Myocyte (in vitro differentiated cells): ENCODE data around the gene ZNF594. TPM values are rescaled to one million over a fixed set of nuclear protein-coding genes. Genes with fewer than 3 reads are reported as not detected.
"Not testable (repeated sequence)": the region's sequence is repeated elsewhere in the genome, so short reads cannot be mapped to it uniquely, and the experiment has no call there.

Experiments used
- DNase-seq: peaks from one replicate; pipeline ENCODE4 v3.0.0-alpha.2; 2012; ENCODE audit warnings: low read depth
- total RNA-seq: library from RNA; depleted of rRNA; stranded (reverse); fragments of >200 nt; gene quantifications from 2 replicates; pipeline ENCODE4 v1.2.3, GENCODE V29; 2014

ZNF594 gene
- total RNA-seq, 1 donor from 2014 or later = 5.9 TPM

GRCh38 chr17:5203178-5203907 lies 11.7 kb upstream of the ZNF594 start:
- no peak for DNase-seq

DNA sequence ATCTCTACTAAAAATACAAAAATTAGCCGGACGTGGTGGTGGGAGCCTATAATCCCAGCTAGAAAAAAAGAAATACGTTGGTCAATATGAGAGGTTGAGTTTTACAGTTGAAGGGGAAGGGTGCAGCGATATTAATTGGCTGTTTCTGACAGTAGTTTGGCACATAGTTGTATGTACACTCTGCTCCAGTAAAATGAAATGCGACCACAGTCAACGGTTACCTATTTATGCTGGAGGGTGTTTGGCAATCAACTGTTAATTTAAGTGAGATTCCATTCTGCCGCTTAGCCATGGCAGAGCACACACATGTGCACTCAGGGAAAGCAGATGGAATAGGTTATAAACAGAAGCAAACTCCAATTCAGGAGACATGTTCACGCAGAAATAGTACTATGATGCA lies 9.3 kb upstream of the ZNF594 start:
- no peak for DNase-seq

DNA sequence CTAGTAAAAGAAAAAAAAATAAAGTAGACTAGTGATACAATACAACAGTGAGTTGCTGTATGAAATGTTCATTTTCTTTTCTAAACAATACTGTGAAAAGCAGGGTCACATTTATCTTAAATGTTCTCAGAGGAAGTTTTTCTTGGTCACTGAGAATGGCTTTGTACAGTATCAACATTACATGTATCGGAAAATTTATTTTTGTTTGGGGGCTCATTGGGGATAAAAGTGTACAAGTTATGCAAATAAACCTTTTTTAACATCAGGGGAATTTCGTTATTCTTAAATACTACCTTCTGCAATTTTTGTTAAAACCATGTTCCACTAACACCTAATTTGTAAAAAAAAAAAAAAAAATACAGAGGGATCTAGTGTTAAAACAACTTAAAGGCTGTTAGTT lies 8.7 kb upstream of the ZNF594 start:
- no peak for DNase-seq

DNA sequence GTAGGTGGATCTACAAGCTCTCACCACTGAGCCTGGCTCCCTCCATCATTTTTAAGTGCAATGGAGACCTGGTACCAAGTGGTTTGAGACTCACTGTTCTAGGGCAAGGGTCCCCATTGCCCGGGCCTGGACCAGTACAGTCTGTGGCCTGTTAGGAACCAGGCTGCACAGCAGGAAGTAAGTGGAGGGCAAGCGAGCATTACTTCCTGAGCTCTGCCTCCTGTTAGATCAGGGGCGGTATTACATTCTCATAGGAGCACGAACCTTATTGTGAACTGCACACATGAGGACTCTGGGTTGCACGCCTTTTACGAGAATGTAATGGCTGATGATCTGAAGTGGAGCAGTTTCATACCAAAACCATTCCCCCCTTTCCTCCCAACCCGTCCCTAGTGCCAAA lies 6.8 kb upstream of the ZNF594 start:
- no peak for DNase-seq

GRCh38 chr17:5194346-5194745 lies 2.7 kb upstream of the ZNF594 start:
- no peak for DNase-seq

GRCh38 chr17:5184288-5184687 lies 7.4 kb downstream of the ZNF594 start:
- DNase-seq = no peak

DNA sequence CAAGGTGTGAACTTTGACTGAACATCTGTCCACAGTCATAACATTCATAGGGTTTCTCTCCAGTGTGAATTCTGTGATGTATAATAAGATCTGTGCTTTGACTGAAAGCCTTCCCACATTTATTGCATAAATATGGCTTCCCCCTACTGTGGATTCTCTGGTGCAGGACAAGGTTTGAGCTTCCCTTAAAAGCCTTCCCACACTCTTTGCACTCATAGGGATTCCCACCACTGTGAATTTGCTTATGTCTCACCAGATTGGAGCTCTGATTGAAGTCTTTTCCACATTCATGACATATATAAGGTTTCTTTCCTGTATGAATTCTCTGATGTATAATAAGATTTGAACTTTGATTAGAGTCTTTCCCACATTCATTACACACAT lies 8.3 kb downstream of the ZNF594 start:
- no peak for DNase-seq

- DNase-seq = no peak
These were observed 8.9 kb downstream of the ZNF594 start for GRCh38 chr17:5182597-5183409.

DNA sequence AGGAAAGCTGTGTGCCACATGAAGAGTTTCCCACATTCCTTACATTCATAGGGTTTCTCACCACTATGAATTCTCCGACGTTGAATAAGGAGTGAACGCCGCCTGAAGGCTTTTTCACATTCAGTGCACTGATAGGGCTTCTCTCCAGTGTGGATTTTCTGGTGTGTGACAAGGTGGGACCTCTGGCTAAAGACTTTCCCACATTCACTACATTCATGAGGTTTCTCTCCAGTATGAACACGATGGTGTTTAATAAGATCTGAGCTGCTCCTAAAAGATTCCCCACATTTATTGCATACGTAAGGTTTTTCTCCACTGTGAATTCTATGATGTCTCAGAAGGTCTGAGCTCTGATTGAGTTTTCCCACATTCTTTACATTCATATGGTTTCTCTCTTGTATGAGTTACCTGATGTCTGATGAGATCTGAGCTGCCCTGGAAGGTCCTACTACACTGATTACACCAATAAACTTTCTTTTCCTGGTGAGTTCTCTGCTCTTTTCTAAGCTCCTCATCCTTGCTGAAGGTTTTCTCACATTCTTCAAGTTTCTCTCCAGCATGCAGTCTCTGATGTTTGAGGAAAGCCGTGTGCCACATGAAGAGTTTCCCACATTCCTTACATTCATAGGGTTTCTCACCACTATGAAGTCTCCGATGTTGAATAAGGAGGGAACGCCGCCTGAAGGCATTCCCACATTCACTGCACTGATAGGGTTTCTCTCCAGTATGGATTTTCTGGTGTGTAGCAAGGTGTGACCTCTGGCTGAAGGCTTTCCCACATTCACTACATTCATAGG lies 10.0 kb downstream of the ZNF594 start:
- no peak for DNase-seq

GRCh38 chr17:5179003-5179402 lies 12.7 kb downstream of the ZNF594 start:
- no peak for DNase-seq

DNA sequence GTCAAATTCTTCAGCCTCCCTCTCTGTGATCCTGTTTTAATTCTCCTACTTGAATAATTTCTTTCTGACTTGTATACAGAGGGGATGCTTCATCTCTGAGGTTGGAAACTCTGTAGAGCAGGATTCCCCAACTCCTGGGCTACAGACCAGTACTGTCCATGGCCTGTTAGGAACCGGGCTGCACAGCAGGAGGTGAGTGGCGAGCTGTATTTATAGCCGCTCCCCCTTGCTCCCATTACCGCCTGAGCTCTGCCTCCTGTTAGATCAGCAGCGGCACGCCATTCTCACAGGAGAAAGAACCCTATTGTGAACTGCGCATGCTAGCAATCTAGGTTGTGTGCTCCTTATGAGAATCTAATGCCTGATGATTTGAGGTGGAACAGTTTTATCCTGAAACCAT lies 16.6 kb downstream of the ZNF594 start:
- not testable (repeated sequence) for DNase-seq

GRCh38 chr17:5165791-5166564 lies 25.7 kb downstream of the ZNF594 start:
- not testable (repeated sequence) for DNase-seq

GRCh38 chr17:5164436-5164835 lies 27.2 kb downstream of the ZNF594 start:
- no peak for DNase-seq

DNA sequence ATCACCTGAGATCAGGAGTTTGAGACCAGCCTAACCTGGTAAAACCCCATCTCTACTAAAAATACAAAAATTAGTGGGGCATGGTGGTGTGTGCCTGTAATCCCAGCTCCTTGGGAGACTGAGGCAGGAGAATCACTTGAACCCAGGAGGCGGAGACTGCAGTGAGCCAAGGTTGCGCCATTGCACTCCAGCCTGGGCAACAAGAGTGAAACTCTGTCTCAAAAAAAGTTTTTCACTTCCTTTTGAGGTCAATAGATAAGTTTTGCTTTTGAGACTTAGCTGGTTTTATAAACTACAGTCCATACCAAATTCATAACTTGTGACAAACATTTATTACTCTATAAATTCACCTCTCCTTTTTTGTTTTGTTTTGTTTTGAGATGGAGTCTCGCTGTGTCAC lies 29.9 kb downstream of the ZNF594 start:
- DNase-seq = not testable (repeated sequence)

DNA sequence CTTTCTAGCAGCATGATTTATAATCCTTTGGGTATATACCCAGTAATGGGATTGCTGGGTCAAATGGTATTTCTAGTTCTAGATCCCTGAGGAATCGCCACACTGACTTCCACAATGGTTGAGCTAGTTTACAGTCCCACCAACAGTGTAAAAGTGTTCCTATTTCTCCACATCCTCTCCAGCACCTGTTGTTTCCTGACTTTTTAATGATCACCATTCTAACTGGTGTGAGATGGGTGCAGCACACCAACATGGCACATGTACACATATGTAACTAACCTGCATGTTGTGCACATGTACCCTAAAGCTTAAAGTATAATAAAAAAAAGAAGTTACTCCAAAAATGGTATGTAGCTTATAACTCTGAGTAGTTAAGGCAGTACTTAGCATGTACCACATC lies 31.0 kb downstream of the ZNF594 start:
- DNase-seq = not testable (repeated sequence)

- DNase-seq = not testable (repeated sequence)
These were observed 45.5 kb downstream of the ZNF594 start for GRCh38 chr17:5146122-5146521.

- DNase-seq = not testable (repeated sequence)
These were observed 48.8 kb downstream of the ZNF594 start for GRCh38 chr17:5142877-5143276.

DNA sequence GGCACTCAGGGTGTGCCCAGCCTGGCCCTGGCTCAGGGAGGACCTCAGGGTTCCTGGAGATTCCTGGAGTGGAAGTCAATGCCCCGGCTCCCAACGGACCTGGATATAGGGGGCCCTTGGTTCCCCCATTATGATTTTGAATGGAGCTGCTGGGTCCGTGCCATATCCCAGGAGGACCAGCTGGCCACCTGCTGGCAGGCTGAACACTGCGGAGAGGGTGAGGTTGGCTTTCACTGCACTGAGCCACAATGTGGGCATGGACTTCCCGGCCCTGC lies 52.3 kb downstream of the ZNF594 start:
- no peak for DNase-seq

- DNase-seq = no peak
These were observed 52.8 kb downstream of the ZNF594 start for GRCh38 chr17:5138616-5139457.

DNA sequence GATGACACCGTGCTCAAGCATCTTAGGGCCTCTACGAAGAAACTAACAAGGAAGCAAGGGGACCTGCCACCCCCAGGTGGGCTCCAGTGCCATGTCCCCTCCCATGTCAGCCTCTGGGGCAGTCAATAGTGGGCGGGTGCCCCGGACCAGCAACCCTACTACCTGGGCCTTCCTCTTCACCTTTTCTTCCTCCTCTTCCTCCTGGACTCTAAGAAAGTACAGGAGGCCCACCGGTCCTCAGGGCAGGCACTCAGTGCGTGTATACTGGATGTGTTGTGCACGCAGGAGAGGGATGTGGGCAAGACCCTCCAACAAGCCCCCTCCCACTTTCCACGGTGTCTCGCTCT lies 53.5 kb downstream of the ZNF594 start:
- DNase-seq = not testable (repeated sequence)
